Frontal cortex (tissue), 4 donors: ENCODE measurements around the gene EN2. TPM values are rescaled to one million over a fixed set of nuclear protein-coding genes. Genes with fewer than 3 reads are reported as not detected.

Source experiments
- DNase-seq, 2 donors: peaks; one replicate each; pipeline ENCODE4 v3.0.0; 2012; ENCODE audit warnings: low spot score in 2 of 2
- FAIRE-seq: peaks from 2 replicates; lab custom pipeline; 2012; peaks lifted over from hg19 to GRCh38; lab: Jason Lieb, UNC
- total RNA-seq: library from RNA; depleted of rRNA; stranded (reverse); fragments of >200 nt; gene quantifications from one replicate; pipeline ENCODE4 v1.2.3, GENCODE V29; 2014
- donor health status: control.
- donor health status: control.
- donor health status: control.

The EN2 gene
- total RNA-seq, 1 donor from 2014 or later: not detected

DNA sequence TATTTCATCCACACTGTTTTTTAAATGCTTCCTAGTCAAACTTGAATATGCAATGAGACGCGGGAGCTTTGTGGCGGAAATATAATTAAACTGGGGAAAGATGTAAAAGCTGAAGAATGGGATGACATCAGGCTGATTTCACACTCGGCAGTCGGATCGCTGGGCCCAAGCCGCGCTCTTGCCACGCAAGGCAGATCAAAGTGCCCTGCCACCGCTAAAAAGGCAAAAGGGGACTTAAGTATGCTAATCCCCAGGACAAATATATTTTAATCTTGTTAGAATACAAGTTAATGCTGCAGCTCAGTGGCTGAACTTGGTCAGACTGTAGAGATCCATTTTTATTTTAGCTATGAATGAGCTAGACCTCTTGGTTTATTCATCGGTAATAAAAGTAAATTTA is 13.8 kb downstream of the EN2 start:
- DNase-seq: no peak
- no peak for FAIRE-seq

DNA sequence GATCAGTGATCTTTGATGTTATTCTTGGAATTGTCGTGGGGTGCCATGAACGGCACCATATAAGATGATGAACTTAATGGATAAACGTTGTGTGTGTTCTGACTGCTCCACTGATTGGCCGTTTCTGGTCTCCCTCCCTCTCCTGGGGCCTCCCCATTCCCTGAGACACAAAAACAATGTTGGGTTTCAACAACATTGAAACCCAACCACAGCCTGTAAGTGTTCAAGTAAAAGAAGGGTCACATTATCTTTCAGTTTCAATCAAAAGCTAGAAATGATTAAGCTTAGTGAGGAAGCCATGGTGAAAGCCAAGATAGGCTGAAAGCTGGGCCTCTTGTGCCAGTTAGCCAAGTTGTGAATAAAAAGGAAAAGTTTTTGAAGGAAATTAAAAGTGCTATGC is 19.5 kb downstream of the EN2 start:
- FAIRE-seq (no peak), DNase-seq (no peak)

DNA sequence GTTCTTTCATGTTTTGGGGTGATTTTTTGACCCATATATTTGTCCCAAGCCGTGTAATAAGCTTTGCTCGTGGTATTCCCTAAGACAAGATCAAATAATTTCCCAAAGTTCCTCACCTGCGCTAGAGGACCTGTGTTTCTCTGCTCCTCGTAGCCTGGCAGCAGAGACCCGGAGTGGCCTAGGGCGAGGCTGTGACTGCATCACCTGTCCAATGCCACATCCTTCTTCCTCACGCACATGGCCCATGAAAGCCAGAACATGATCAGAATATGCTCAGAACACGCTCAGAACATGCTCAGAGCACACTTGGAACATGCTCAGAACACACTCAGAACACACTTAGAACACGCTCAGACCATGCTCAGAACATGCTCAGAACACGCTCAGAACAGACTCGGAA is 23.8 kb downstream of the EN2 start:
- DNase-seq (no peak), FAIRE-seq (no peak)

- FAIRE-seq (no peak), DNase-seq (no peak)
These were observed 24.7 kb downstream of the EN2 start for GRCh38 chr7:155482511-155483183.

GRCh38 chr7:155483245-155483644 is 25.3 kb downstream of the EN2 start:
- FAIRE-seq: no peak
- no peak for DNase-seq

DNA sequence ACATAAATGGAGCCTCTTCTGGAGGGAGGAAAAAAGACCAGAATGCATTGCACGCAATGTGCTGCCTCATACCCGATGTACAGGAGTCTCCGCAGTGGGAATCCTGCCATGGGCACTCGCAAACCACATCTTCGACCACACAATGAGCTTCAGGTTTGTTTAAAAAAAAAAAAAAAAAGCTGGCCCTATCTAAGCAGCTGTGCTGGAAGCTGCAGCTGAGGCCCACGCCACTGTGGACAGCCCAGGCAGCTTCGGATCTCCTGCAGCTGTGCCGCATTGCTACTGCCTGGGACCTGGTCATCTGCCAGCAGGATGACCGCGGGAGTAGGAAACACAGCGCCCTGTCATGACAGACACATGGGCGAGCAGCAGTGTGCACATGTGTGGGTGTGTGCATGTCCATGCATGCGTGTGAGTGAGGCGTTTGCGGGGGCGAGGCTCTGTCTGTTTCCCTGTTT is 26.0 kb downstream of the EN2 start:
- FAIRE-seq (no peak), DNase-seq (no peak)

DNA sequence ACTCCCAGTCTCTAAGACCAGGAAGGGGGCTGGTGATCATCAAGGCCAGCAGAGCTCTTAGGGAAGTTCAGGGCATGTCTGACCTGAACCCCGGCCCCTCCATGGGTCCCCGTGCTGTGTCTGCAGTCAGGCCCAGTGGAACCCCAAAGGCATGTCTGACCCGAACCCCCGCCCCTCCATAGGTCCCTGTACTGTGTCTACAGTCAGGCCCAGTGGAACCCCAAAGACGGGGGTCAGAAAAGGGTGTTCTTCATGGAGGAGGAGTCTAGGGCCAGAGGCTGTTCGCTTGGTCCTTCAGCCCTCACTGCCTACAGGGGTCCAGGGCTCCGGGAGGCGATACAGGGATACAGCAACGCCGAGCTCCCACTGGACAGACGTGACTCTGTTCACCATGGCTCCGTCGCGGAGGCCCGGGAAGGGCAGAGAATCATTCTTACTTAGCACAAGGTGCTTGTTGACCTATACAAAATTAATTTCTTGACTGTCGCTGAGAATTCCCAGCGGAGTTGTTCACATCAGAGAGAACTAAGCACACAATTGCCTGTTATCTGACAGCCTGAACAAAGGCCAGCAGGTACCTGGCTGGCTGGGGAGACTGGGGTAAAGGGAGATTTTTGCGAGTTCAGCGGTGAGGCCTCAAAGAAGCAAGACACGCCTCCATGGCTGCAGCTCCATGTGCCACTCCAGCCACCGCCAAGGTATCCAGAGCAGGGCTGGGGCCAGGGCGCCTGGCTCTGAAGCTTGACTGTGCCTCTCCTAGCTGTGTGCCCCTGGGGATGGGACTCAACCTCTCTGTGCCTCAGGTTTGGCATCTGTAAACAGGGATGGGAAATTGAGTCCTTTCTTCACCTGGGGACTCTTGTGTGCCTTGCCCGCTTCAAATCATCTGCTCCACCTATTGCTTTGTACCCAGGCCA is 26.8 kb downstream of the EN2 start:
- FAIRE-seq (no peak), DNase-seq (no peak)

- DNase-seq: no peak
- no peak for FAIRE-seq
These were observed 29.0 kb downstream of the EN2 start for GRCh38 chr7:155486783-155487508.

DNA sequence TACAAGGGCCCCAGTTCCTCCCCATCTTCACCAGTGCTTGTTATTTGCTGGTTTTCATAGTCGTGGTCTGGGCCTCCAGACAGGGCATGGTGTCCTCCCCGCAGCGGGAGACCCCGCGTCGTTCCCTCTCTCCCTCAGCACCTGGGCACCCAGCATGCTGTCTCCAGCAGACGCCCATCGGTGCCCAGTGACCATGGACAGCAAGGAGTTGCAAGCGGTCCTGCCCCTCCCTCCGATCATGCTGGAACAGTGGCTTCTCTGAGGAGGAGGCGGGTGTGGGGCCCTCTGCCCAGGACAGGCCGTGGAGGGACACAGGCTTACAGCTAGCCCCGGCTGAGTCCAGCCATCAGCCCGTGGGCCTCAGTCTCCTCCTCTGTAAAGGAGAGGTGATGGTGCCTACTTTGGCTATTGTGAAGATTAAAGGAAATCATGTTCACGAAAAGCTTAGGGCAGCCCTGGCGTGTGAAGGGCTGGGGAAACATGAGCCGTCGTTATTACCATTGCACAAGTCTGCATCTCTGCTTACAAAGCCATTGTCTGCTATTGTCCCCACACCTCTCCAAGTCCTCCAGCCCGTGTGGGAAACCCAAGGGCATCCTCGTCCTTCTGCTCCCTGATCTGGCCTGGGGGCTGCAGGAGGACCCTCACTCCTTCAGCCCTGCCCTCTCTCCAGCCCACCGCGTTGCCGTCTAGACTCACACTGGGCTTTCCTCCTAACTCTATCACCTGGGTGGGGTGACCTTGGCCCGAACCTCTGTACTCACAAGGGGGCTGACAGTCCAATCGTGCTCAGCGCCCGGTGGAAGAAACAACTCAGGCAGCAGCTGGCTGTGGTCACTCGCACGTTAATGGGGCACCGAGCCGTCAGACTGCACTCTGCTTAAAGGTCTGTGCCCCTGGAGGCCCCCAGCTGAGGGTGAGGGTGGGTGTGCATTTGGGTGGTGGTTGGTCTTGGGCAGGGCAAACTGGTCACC is 29.9 kb downstream of the EN2 start:
- FAIRE-seq: no peak
- no peak for DNase-seq

GRCh38 chr7:155488483-155489127 is 30.7 kb downstream of the EN2 start:
- FAIRE-seq (no peak), DNase-seq (no peak)

- DNase-seq (no peak), FAIRE-seq (no peak)
These were observed 31.4 kb downstream of the EN2 start for GRCh38 chr7:155489158-155489840.

- DNase-seq (no peak), FAIRE-seq (no peak)
These were observed 32.1 kb downstream of the EN2 start for GRCh38 chr7:155489862-155490696.

GRCh38 chr7:155490697-155491628 is 33.0 kb downstream of the EN2 start:
- FAIRE-seq: no peak
- no peak for DNase-seq

DNA sequence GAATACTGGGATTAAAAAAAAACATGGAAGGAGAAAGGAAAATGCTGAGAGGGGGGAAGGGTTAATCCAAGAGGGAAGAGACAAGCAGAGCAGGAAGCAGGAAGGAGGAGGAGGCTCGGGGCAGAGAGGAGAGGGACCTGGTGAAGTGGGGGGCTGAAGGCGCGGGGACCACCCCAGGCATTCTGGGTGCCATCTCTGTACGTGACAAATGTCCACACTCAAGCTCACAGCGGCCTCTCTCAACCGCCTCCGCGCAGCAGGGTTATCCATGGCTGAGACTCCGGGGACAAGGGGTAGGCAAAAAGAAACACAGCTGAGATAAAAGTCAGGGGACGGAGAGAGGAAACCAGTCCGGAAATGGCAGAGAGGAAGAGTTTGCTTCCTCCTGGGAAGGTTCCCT is 33.9 kb downstream of the EN2 start:
- FAIRE-seq (no peak), DNase-seq (no peak)

DNA sequence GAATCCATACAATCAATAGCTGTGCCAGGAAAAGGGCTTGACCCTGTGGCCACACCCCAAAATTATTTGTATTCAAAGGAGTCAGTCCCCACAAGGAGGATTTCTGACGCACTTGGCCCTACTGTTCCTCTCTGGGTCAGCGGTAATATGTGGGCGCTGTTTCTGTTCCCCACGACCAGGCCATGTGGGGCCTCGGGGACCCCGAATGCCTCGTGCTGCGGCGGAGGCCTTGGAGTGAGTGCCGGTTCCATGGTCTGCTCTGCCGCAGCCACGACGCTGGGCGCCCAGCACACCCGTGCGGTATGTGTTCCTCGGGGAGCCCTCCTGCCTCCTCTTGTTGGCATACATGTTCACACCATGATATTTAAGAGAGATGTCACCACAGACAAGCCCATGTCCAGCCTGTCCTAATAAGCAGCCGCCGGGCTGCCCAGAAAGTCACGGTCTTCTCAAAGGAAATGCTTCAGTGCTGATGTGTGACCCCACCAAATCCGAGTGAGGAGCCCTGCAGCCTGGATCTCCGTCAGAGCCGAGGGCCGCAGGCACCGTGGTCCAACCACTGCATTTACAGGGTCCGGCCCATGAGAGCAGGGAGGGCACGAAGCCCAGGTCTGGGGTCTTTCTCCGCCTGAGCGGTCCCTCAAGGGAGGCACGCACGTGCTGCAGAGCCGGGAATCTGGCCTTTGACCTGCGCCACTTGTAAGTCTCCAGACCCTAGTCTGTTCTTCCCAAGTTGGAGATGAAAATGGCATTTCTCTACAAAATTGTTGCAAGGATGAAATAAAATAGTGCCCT is 36.0 kb downstream of the EN2 start:
- FAIRE-seq (no peak), DNase-seq (no peak)

DNA sequence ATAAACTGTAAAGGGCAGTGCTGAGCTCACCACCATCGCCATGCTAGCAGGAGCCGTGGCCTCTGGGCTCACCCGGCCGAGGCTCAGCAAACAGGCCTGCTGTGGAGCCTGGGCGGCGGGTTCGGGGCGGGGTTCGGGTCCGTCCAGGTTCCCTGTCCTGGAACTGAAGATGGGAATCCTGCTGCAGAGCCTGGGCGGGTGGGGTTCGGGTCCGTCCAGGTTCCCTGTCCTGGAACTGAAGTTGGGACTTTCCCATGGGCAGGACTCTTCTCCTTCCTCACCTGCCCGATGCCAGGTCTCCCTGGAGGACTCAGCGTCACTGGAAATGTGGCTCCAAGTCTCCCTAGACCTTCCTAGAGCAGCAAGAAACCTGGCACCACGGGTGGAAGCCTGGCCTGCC is 36.6 kb downstream of the EN2 start:
- no peak for FAIRE-seq
- no peak for DNase-seq
